Endothelial cell of umbilical vein (primary cell): ENCODE measurements around the gene FCMR. TPM values are rescaled to one million over a fixed set of nuclear protein-coding genes. Genes with fewer than 3 reads are reported as not detected.

Source experiments
- BruUV-seq: library from RNA; stranded (reverse); fragments of 400-500 nt; replicated peaks from 2 replicates; lab custom pipeline; 2021; lab: Mats Ljungman, UMichigan
- CTCF ChIA-PET: fragments of 300-600, 350-600 bp; sonication (Branson Sonifier 250); formaldehyde crosslinking; loops from one replicate; lab custom pipeline; 2021; ENCODE audit warnings: antibody characterized with exemption, inconsistent platforms; lab: Charles Lee
- POLR2A ChIA-PET: fragments of 300-600, 350-600 bp; sonication (Branson Sonifier 250); formaldehyde crosslinking; loops from one replicate; lab custom pipeline; 2021; ENCODE audit warnings: antibody characterized with exemption, inconsistent platforms; lab: Charles Lee
- DNase-seq: peaks from one replicate; pipeline ENCODE4 v3.0.0-alpha.2; 2011; ENCODE audit warnings: low read depth, low spot score
- FAIRE-seq: peaks from 2 replicates; lab custom pipeline; 2011; peaks lifted over from hg19 to GRCh38; lab: Jason Lieb, UNC
- H2AFZ ChIP-seq: 2 replicates; pipeline ENCODE4 v1.6.0; 2012; ENCODE audit warnings: low read depth, low read length, control low read depth, inconsistent platforms
- H3K27ac ChIP-seq: 2 replicates; pipeline ENCODE4 v1.5.1; 2011; ENCODE audit warnings: low read depth, mild to moderate bottlenecking, control low read depth, low read length, moderate library complexity; ENCODE audit not compliant: insufficient read depth
- H3K27me3 ChIP-seq, 2 experiments: 2 replicates each; pipeline versions ENCODE4 v1.6.0 to v1.6.1; 2011; ENCODE audit warnings: low read length in 2 of 2, mixed read lengths in 1 of 2; ENCODE audit not compliant: control insufficient read depth in 2 of 2, insufficient read depth in 2 of 2
- H3K36me3 ChIP-seq, 2 experiments: 2 replicates in 1 of 2; 3 replicates in 1 of 2; pipeline ENCODE4 v1.5.1; 2011; ENCODE audit warnings: low read length in 2 of 2, mild to moderate bottlenecking in 1 of 2, moderate library complexity in 1 of 2; ENCODE audit not compliant: control insufficient read depth in 2 of 2, insufficient read depth in 2 of 2; ENCODE audit errors: extremely low read depth in 1 of 2
- H3K4me1 ChIP-seq: 3 replicates; pipeline ENCODE4 v1.5.1; 2011; ENCODE audit warnings: mild to moderate bottlenecking, low read length; ENCODE audit not compliant: control insufficient read depth, insufficient read depth; ENCODE audit errors: extremely low read depth
- H3K4me2 ChIP-seq: 2 replicates; pipeline ENCODE4 v1.6.1; 2011; ENCODE audit warnings: low read length, control low read depth, mixed read lengths; ENCODE audit not compliant: insufficient read depth
- H3K4me3 ChIP-seq, 3 experiments: fragments of 200-600 bp in 1 of 3; sonication (generic), shearing (Covaris generic) in 1 of 3; replicated peaks in 1 of 3; 2 replicates each; pipeline ENCODE4 v1.5.1; 2011 to 2016; ENCODE audit warnings: control low read depth in 3 of 3, low read length in 3 of 3, mild to moderate bottlenecking in 2 of 3, inconsistent platforms in 1 of 3, low read depth in 1 of 3, moderate library complexity in 1 of 3; ENCODE audit not compliant: insufficient read depth in 1 of 3
- H3K79me2 ChIP-seq: 2 replicates; pipeline ENCODE4 v1.6.0; 2012; ENCODE audit warnings: low read length, inconsistent platforms; ENCODE audit not compliant: control insufficient read depth, insufficient read depth
- H3K9ac ChIP-seq: replicated peaks from 2 replicates; pipeline ENCODE3; 2011; ENCODE audit warnings: low read length, control low read depth; ENCODE audit not compliant: insufficient read depth; ENCODE audit errors: extremely low read depth
- H3K9me1 ChIP-seq: replicated peaks from 3 replicates; pipeline ENCODE4 v1.6.0; 2011; ENCODE audit warnings: mild to moderate bottlenecking, low read length; ENCODE audit not compliant: control insufficient read depth, insufficient read depth; ENCODE audit errors: extremely low read depth
- H3K9me3 ChIP-seq: replicated peaks from 2 replicates; pipeline ENCODE4 v1.5.1; 2012; ENCODE audit warnings: low read length, inconsistent platforms; ENCODE audit not compliant: control insufficient read depth, insufficient read depth
- H4K20me1 ChIP-seq: replicated peaks from 2 replicates; pipeline ENCODE3; 2011; ENCODE audit warnings: mild to moderate bottlenecking, low read length; ENCODE audit not compliant: control insufficient read depth, insufficient read depth; ENCODE audit errors: extremely low read depth
- CTCF ChIP-seq, 2 donors: IDR thresholded peaks; 1 replicate in 1 of 2; 2 replicates in 1 of 2; pipeline ENCODE4 v1.5.1; 2011; ENCODE audit warnings: low read length in 2 of 2, mild to moderate bottlenecking in 2 of 2, moderate library complexity in 2 of 2, control low read depth in 1 of 2, inconsistent platforms in 1 of 2, low read depth in 1 of 2; ENCODE audit not compliant: insufficient read depth in 1 of 2; ENCODE audit errors: extremely low read depth in 1 of 2
- EZH2 ChIP-seq: IDR thresholded peaks from 2 replicates; pipeline ENCODE4 v1.6.1; 2012; ENCODE audit warnings: borderline replicate concordance, low read depth, mild to moderate bottlenecking, moderate library complexity, low read length, inconsistent platforms; ENCODE audit not compliant: severe bottlenecking
- FOS ChIP-seq: IDR thresholded peaks from 2 replicates; pipeline ENCODE4 v1.6.1; 2011; ENCODE audit warnings: mild to moderate bottlenecking, low read length, moderate library complexity, borderline replicate concordance; ENCODE audit not compliant: insufficient read depth
- GATA2 ChIP-seq: IDR thresholded peaks from 2 replicates; pipeline ENCODE4 v1.7.0; 2011; ENCODE audit warnings: low read depth, mild to moderate bottlenecking, moderate library complexity, mixed read lengths, low read length; ENCODE audit not compliant: insufficient read length, insufficient read depth
- JUN ChIP-seq: IDR thresholded peaks from 2 replicates; pipeline ENCODE4 v1.6.1; 2011; ENCODE audit warnings: borderline replicate concordance, low read depth; ENCODE audit not compliant: insufficient read length, insufficient read depth
- MAX ChIP-seq: IDR thresholded peaks from 2 replicates; pipeline ENCODE4 v1.6.1; 2011; ENCODE audit not compliant: insufficient read depth, insufficient read length
- MYC ChIP-seq: IDR thresholded peaks from one replicate; pipeline ENCODE4 v1.6.1; 2011; ENCODE audit warnings: mild to moderate bottlenecking, low read depth, low read length
- POLR2A ChIP-seq: IDR thresholded peaks from 2 replicates; pipeline ENCODE4 v1.6.1; 2012; ENCODE audit warnings: low read depth, mild to moderate bottlenecking, control low read depth, low read length
- POLR2AphosphoS5 ChIP-seq: IDR thresholded peaks from 2 replicates; pipeline ENCODE4 v1.6.1; 2012; ENCODE audit warnings: low read depth, mild to moderate bottlenecking, control low read depth, low read length, moderate library complexity; ENCODE audit not compliant: insufficient read depth
- dilution Hi-C: fragments of 300-500 bp; cut with MboI; formaldehyde crosslinking; loops from one replicate; pipeline ENCODE4 v1.15.0; 2019; ENCODE audit warnings: low sequenced_read_pairs; ENCODE audit not compliant: extremely low pct_ligation_motif_present
- intact Hi-C: fragments of 100-400 bp; cut with micrococcal nuclease; formaldehyde crosslinking; loops from one replicate; pipeline ENCODE4 v1.10.0; 2022
- polyA plus RNA-seq, 4 experiments: library from polyadenylated mRNA; depleted of rRNA in 3 of 4; stranded (reverse) in 3 of 4; unstranded in 1 of 4; fragments of >200 nt; gene quantifications; 2 replicates each; pipeline versions ENCODE4 v1.2.1 to v1.2.3, GENCODE V29; 2011 to 2012; ENCODE audit warnings: missing spikeins in 1 of 4
- total RNA-seq: library from RNA; stranded (reverse); gene quantifications from 2 replicates; pipeline ENCODE4 v1.2.3, GENCODE V29; 2021

Gene FCMR
- total and polyA plus RNA-seq, 2 donors (not counting 3 experiments of a cell fraction or from before 2014, with no cell fraction given): not detected

GRCh38 chr1:206925106-206925736, 3.5 kb upstream of the FCMR start:
- intact Hi-C loops (no loop called here), dilution Hi-C loops (no loop called here)
- no peak overlapping the region for H3K9ac ChIP-seq
- TF ChIP-seq EZH2 (no peak), MAX (no peak), FOS (no peak), JUN (no peak), MYC (no peak), POLR2A (no peak), POLR2AphosphoS5 (no peak), GATA2 (no peak), CTCF (IDR thresholded peaks at IDR 0.05; ENCODE audit: extremely low read depth in 1 of 2, insufficient read depth in 1 of 2, low read depth in 1 of 2, low read length in 2 of 2) (no peak)
- FAIRE-seq (no peak), DNase-seq (no peak)
- no peak overlapping the region for H3K27ac ChIP-seq
- no TSS peak for BruUV-seq
- no peaks in the 10 kb centered on the region for H3K9me3 ChIP-seq
- no peaks in the 10 kb centered on the region for H3K27me3 ChIP-seq
- H3K36me3 ChIP-seq: no peaks in the 10 kb centered on the region
- no peak overlapping the region for H2AFZ ChIP-seq
- no peaks in the 10 kb centered on the region for H3K4me1 ChIP-seq
- no peaks in the 10 kb centered on the region for H3K79me2 ChIP-seq
- H3K9me1 ChIP-seq: no peaks in the 10 kb centered on the region
- ChIA-PET CTCF (interaction anchor here (1.5 to 2.8 kb wide), 3 partner anchors 8 to 574 kb away, joined by 3 to 12 read pairs (median 4); no protein-coding TSS in a partner anchor), POLR2A (no interaction called here)
- H3K4me2 ChIP-seq: no peak overlapping the region
- H4K20me1 ChIP-seq: no peaks in the 10 kb centered on the region
- H3K4me3 ChIP-seq: no peak overlapping the region
